Heart right ventricle (tissue), 16 donors: ENCODE measurements around the gene ABCA6. TPM values are rescaled to one million over a fixed set of nuclear protein-coding genes. Genes with fewer than 3 reads are reported as not detected.

Source experiments
- ATAC-seq, 8 donors: fragments of 200-7000 bp; cut with Tn5 transposase; one replicate each; pipeline ENCODE4 v1.9.1; 2020; ENCODE audit warnings: mild to moderate bottlenecking in 8 of 8, moderate library complexity in 8 of 8, moderate number of reproducible peaks in 1 of 8
- DNase-seq, 2 donors: peaks; one replicate each; pipeline ENCODE4 v3.0.0-alpha.2; 2020
- H3K27ac ChIP-seq, 10 donors: fragments of 200-600 bp; sonication (generic) in 2 of 10; one replicate each; pipeline versions ENCODE4 v1.5.0 to v1.8.0; 2020 to 2022; ENCODE audit warnings: mild to moderate bottlenecking in 3 of 10
- H3K27me3 ChIP-seq, 7 donors: fragments of 200-600 bp; one replicate each; pipeline ENCODE4 v1.8.0; 2021 to 2022; ENCODE audit warnings: mild to moderate bottlenecking in 2 of 7
- H3K36me3 ChIP-seq, 9 donors: fragments of 200-600 bp; sonication (generic) in 1 of 9; one replicate each; pipeline versions ENCODE4 v1.5.0 to v1.8.0; 2020 to 2022; ENCODE audit warnings: mild to moderate bottlenecking in 2 of 9
- H3K4me1 ChIP-seq, 9 donors: fragments of 200-600 bp; sonication (generic) in 1 of 9; one replicate each; pipeline versions ENCODE4 v1.5.0 to v1.8.0; 2020 to 2022; ENCODE audit warnings: mild to moderate bottlenecking in 4 of 9
- H3K4me3 ChIP-seq, 10 donors: fragments of 200-600 bp; sonication (generic) in 2 of 10; one replicate each; pipeline versions ENCODE4 v1.5.0 to v1.8.0; 2020 to 2022; ENCODE audit warnings: mild to moderate bottlenecking in 7 of 10, moderate library complexity in 2 of 10
- H3K9me3 ChIP-seq, 11 donors: fragments of 200-600 bp in 10 of 11; sonication (generic) in 2 of 11; one replicate each; pipeline versions ENCODE4 v1.5.0 to v1.8.0; 2013 to 2022; ENCODE audit warnings: mild to moderate bottlenecking in 2 of 11, control low read depth in 1 of 11, moderate library complexity in 1 of 11
- CTCF ChIP-seq, 9 donors: fragments of 200-600 bp; sonication (generic) in 2 of 9; IDR thresholded peaks; one replicate each; pipeline versions ENCODE4 v1.5.0 to v1.8.0; 2021 to 2022; ENCODE audit warnings: antibody characterized with exemption in 9 of 9, mild to moderate bottlenecking in 5 of 9, moderate library complexity in 1 of 9
- WGBS, 2 donors: extraction: QIAGEN DNeasy Blood & Tissue Kit; methylation state at CpG; one replicate each; pipeline ENCODE4 v1.1.7; 2013; ENCODE audit warnings: inconsistent platforms in 1 of 2; 5-methylcytosine and 5-hydroxymethylcytosine counted together
- intact Hi-C, 10 donors: fragments of 100-400 bp; cut with DNase I; formaldehyde crosslinking; loops; one replicate each; pipeline versions ENCODE4 v1.11.1 to v1.14.2; 2022
- polyA plus RNA-seq, 2 donors: library from polyadenylated mRNA; stranded (reverse); fragments of 200-250 nt; gene quantifications; one replicate each; pipeline ENCODE4 v1.2.3, GENCODE V29; 2013
- total RNA-seq, 10 donors: library from RNA; stranded (reverse); fragmentation: NEBNext Ultra II Directional in 3 of 10; extraction: Animal tissue kit (Norgen Biotek cat#: 25700) in 3 of 10; gene quantifications; one replicate each; pipeline versions ENCODE4 v1.2.1 to v1.2.4, GENCODE V29; 2021 to 2023
- donor health status: Arrhythmogenic right ventricular cardiomyopathy.
- donor health status: ischemic (EF 13 %, LVEDD 7.1; RV severe dilation, severe dysfunction).
- donor health status: healthy with polysubstance abuse.
- donor health status: DM: no; HTN: yes; CAD: no.
- donor health status: DM: no; HTN: no; CAD: no.
- donor health status: ischemic (EF 25% LVEDD 6.9; RV normal size, moderate dysfunction).
- donor health status: ischemic (EF 25% LVEDD 5.7; RV mildly dilated, moderate dysfunction).
- donor health status: healthy.
- donor health status: DM: yes; HTN: yes; CAD: no.
- donor health status: Ischemic cardiomyopathy.
- donor health status: ischemic (EF 35%, LVEDD 5.7; RV mildly dilated, moderate dysfunction).
- donor health status: nonischemic (EF 11% LVEDD 7.7; RV severe dilation, severe dysfunction).
- donor health status: DM: yes; HTN: yes; CAD: no.
- donor health status: PGD.
- donor health status: ischemic (EF 29% LVEDD 5.4; RV normal size, mild dysfunction).
- donor health status: nonischemic (EF 23%, LVEDD 6.1; RV moderate dilation, normal function).

ABCA6 gene
- total and polyA plus RNA-seq, 12 donors: 5.7 to 38.0 (median 15.0) TPM

GRCh38 chr17:69134112-69134511 lies 7.6 kb downstream of the ABCA6 start:
- Histone ChIP-seq H3K27me3 (no peaks in the 10 kb centered on the region), H3K4me1 (no peaks in the 10 kb centered on the region), H3K4me3 (no peak overlapping the region), H3K36me3 (peaks cover 0 to 56% (median 13%) of the 10 kb centered on the region in 9 donors), H3K27ac (no peak overlapping the region), H3K9me3 (peaks cover 0 to 18% (median 0%) of the 10 kb centered on the region in 11 donors)
- ATAC-seq: no peak
- TF ChIP-seq CTCF (IDR thresholded peaks at IDR 0.05): no peak
- intact Hi-C loops: no loop called here
- WGBS, 2 donors: 66 to 72% methylated on average over 3 of the region's 3 CpGs
- no peak for DNase-seq

GRCh38 chr17:69130627-69131296 lies 10.9 kb downstream of the ABCA6 start:
- Histone ChIP-seq H3K4me3 (no peak overlapping the region), H3K27me3 (no peaks in the 10 kb centered on the region), H3K4me1 (no peaks in the 10 kb centered on the region), H3K27ac (no peak overlapping the region), H3K36me3 (peaks cover 0 to 50% (median 13%) of the 10 kb centered on the region in 9 donors), H3K9me3 (no peaks in the 10 kb centered on the region)
- intact Hi-C loops: no loop called here
- 71 to 72% methylated on average over 6 of the region's 6 CpGs for WGBS, 2 donors
- ATAC-seq (no peak), DNase-seq (no peak)
- TF ChIP-seq CTCF (IDR thresholded peaks at IDR 0.05): no peak

GRCh38 chr17:69123626-69124025 lies 18.1 kb downstream of the ABCA6 start:
- Histone ChIP-seq H3K4me3 (no peak overlapping the region), H3K27me3 (no peaks in the 10 kb centered on the region), H3K4me1 (peaks cover 0 to 6% (median 2%) of the 10 kb centered on the region in 9 donors), H3K27ac (no peak overlapping the region), H3K36me3 (peaks cover 0 to 49% (median 0%) of the 10 kb centered on the region in 9 donors), H3K9me3 (no peaks in the 10 kb centered on the region)
- intact Hi-C loops: no loop called here
- TF ChIP-seq CTCF (IDR thresholded peaks at IDR 0.05): no peak
- ATAC-seq (no peak), DNase-seq (no peak)
- WGBS, 2 donors: 75 to 84% methylated on average over 1 of the region's 1 CpG

- H3K4me1 ChIP-seq: peaks cover 0 to 16% (median 13%) of the 10 kb centered on the region in 9 donors
- no peak overlapping the region for H3K4me3 ChIP-seq
- no peak for TF ChIP-seq CTCF (IDR thresholded peaks at IDR 0.05)
- H3K27me3 ChIP-seq: no peaks in the 10 kb centered on the region
- H3K36me3 ChIP-seq: peaks cover 0 to 46% (median 0%) of the 10 kb centered on the region in 9 donors
- DNase-seq (no peak), ATAC-seq (no peak)
- no peak overlapping the region for H3K27ac ChIP-seq
- intact Hi-C loops: no loop called here
- WGBS, 2 donors: 94 to 96% methylated on average over 5 of the region's 5 CpGs
- H3K9me3 ChIP-seq: no peaks in the 10 kb centered on the region
These were observed 19.6 kb downstream of the ABCA6 start for GRCh38 chr17:69122065-69122464.
